Measurements from ENCODE around the gene LAMB4. TPM values are rescaled to one million over a fixed set of nuclear protein-coding genes. Genes with fewer than 3 reads are reported as not detected.
A peak's percentile ranks its signal among the peaks of the same experiment; 100 is the strongest.

LAMB4 gene
- total and polyA plus RNA-seq, 2 experiments from 2014 or later: not detected

GRCh38 chr7:108066486-108066885, 63.7 kb downstream of the LAMB4 start (continued):
- TF ChIP-seq ETS1 (IDR thresholded peaks at IDR 0.05) (no peak), NANOG (IDR thresholded peaks at IDR 0.05; ENCODE audit: borderline replicate concordance) (no peak), CTCF (conservative IDR thresholded peaks at IDR 0.05; ENCODE audit: low read depth in 2 of 2) (no peak), STAT1 (IDR thresholded peaks at IDR 0.05; ENCODE audit: unreplicated experiment) (no peak), EZH2 (IDR thresholded peaks at IDR 0.05; ENCODE audit: low read depth, unreplicated experiment) (no peak), POLR2AphosphoS5 (IDR thresholded peaks at IDR 0.05; ENCODE audit: low read depth) (no peak), JUNB (IDR thresholded peaks at IDR 0.05; ENCODE audit: unreplicated experiment) (no peak), ZNF114 (CRISPR knock-in tag; IDR thresholded peaks at IDR 0.05) (no peak)

- no peaks in the 10 kb centered on the region for H3F3A ChIP-seq (replicated peaks; ENCODE audit: low read depth)
- no peaks in the 10 kb centered on the region for H4K20me1 ChIP-seq (replicated peaks; ENCODE audit: insufficient read depth)
- H3K27me3 Mint-ChIP-seq (ENCODE audit: insufficient read depth, low read depth, poor library complexity): peaks cover 1% of the 10 kb centered on the region
- DNase-seq (ENCODE audit: low spot score) (no peak), ATAC-seq (peak; percentile 40)
- no peaks in the 10 kb centered on the region for H3K9me2 ChIP-seq (ENCODE audit: insufficient read depth)
- peaks cover 9% of the 10 kb centered on the region; the same call in 2 of the 3 replicates for H3K4me1 Mint-ChIP-seq
- H3K4me3 ChIP-seq: no peak overlapping the region
- no peak overlapping the region for H3K4me2 ChIP-seq
- no peak overlapping the region for H3K27ac ChIP-seq (ENCODE audit: low read depth)
- H3K79me2 ChIP-seq (replicated peaks; ENCODE audit: insufficient read depth): no peaks in the 10 kb centered on the region
- peaks cover 7% of the 10 kb centered on the region; the same call in 1 of the 2 replicates for H3K4me1 ChIP-seq (ENCODE audit: insufficient read depth)
- H3K36me3 ChIP-seq (ENCODE audit: insufficient read depth): no peaks in the 10 kb centered on the region
- peak overlapping the region; percentile 70 for H2AFZ ChIP-seq
- H3K4me3 Mint-ChIP-seq: no peak overlapping the region
- no peaks in the 10 kb centered on the region for H3K36me3 Mint-ChIP-seq (ENCODE audit: low read depth)
- no peaks in the 10 kb centered on the region for H3K9me3 Mint-ChIP-seq
- no peaks in the 10 kb centered on the region for H3K27me3 ChIP-seq (ENCODE audit: insufficient read depth)
- no peak overlapping the region for H3K27ac Mint-ChIP-seq
- TF ChIP-seq NANOG (IDR thresholded peaks at IDR 0.05; ENCODE audit: borderline replicate concordance): no peak
- no peak for TF ChIP-seq CREB1 (CRISPR knock-in tag; IDR thresholded peaks at IDR 0.05; ENCODE audit: low read depth)
- TF ChIP-seq JUNB (IDR thresholded peaks at IDR 0.05; ENCODE audit: unreplicated experiment): no peak
- TF ChIP-seq EZH2phosphoT487 (IDR thresholded peaks at IDR 0.05; ENCODE audit: unreplicated experiment): no peak
- TF ChIP-seq ZNF114 (CRISPR knock-in tag; IDR thresholded peaks at IDR 0.05): no peak
- TF ChIP-seq ZNF331 (CRISPR knock-in tag; IDR thresholded peaks at IDR 0.05; ENCODE audit: low read depth): no peak
- no peak for TF ChIP-seq CTCF (conservative IDR thresholded peaks at IDR 0.05; ENCODE audit: low read depth in 2 of 2)
- no peak for TF ChIP-seq EZH2 (IDR thresholded peaks at IDR 0.05; ENCODE audit: low read depth, unreplicated experiment)
- no peak for TF ChIP-seq ETS1 (IDR thresholded peaks at IDR 0.05)
- no peak for TF ChIP-seq STAT1 (IDR thresholded peaks at IDR 0.05; ENCODE audit: unreplicated experiment)
- no peak for TF ChIP-seq POLR2AphosphoS5 (IDR thresholded peaks at IDR 0.05; ENCODE audit: low read depth)
- TF ChIP-seq ZNF462 (CRISPR knock-in tag; IDR thresholded peaks at IDR 0.05): no peak
Observed at GRCh38 chr7:108063520-108063933, 66.6 kb downstream of the LAMB4 start.

Data from GM23338 (cell line).